HG02981 (cell line): Measurements from ENCODE around the gene MLIP.
"Not testable (repeated sequence)": the region's sequence is repeated elsewhere in the genome, so short reads cannot be mapped to it uniquely, and the experiment has no call there.

Source experiments
- ATAC-seq: cut with Tn5 transposase; IDR thresholded peaks from one replicate; pipeline ENCODE4 v1.9.1; 2021; ENCODE audit warnings: mild to moderate bottlenecking, moderate library complexity; ENCODE audit not compliant: unreplicated experiment

Gene MLIP, protein sequence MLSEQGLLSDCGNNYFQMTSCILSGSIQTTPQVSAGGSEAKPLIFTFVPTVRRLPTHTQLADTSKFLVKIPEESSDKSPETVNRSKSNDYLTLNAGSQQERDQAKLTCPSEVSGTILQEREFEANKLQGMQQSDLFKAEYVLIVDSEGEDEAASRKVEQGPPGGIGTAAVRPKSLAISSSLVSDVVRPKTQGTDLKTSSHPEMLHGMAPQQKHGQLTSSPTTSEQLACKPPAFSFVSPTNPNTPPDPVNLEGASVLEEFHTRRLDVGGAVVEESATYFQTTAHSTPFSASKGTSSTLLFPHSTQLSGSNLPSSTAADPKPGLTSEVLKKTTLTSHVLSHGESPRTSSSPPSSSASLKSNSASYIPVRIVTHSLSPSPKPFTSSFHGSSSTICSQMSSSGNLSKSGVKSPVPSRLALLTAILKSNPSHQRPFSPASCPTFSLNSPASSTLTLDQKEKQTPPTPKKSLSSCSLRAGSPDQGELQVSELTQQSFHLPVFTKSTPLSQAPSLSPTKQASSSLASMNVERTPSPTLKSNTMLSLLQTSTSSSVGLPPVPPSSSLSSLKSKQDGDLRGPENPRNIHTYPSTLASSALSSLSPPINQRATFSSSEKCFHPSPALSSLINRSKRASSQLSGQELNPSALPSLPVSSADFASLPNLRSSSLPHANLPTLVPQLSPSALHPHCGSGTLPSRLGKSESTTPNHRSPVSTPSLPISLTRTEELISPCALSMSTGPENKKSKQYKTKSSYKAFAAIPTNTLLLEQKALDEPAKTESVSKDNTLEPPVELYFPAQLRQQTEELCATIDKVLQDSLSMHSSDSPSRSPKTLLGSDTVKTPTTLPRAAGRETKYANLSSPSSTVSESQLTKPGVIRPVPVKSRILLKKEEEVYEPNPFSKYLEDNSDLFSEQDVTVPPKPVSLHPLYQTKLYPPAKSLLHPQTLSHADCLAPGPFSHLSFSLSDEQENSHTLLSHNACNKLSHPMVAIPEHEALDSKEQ

DNA sequence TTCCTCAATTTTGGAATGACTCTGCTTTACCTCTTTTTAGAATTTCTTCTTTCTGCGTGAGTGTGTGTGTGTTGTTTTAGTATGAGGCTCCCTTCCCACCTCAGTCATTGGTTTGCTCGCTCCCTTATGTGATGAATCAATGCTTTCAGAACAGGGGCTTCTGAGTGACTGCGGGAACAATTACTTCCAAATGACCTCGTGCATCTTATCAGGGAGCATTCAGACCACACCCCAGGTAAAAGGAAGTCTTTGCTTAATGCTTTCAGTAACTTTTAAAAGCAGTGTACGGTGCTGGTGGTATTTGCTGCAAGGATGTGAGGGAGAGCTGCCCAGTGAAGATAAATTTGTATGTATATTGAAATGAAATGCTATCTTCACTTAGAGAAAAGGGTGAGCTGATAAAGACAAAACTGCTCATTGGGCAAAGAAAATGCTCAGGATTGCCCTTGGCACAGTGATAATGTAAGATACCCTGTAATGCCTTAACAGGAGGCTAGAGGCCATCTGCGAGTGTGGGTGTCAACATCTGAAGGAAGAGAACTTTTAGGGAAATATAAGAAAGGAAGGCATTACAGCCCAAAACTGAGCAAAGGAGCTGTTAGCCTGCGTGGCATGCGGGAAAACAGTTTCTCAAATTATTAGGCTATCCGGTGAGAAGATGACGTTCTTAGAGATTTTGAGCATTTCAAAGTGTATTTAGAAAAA is at the start of gene MLIP:
TSS of gene MLIP (plus strand) at position 103 of the 705 bp plus-strand sequence. CDS start at position 140, 37 bp downstream.
- no peak for ATAC-seq

DNA sequence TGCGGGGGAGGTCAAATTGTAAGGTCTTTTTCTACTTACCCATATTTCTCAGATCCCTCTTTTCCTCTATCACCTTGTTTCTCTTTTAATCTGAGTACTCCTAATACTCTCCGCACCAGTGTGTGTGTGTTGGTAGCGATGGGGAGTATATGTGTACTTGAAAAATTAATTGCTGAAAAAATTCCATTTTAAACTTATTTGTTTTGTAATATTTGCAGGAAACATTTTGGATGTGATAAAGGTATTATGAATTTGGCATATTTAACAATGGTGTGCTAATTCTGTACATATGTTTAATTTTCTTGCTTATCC is 48.1 kb upstream of the MLIP start:
- ATAC-seq = no peak

DNA sequence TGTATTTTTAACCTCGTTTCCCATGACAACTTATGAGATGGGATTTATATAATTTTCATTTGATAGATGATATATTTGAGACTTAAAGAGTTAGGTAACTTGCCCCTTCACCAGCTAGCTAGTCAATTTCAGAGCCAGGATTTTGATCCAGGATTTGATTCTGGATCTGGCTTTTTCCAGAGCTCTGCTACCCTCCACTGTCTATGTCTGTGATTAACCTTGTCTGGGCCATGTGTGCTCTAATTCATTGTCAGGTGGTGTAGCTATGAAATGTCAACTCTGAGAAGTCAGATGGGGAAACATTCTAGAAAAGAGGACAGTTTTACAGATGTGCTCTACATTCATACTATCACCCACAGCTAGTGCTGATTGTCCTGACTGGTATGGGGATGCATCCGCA is 42.5 kb upstream of the MLIP start:
- ATAC-seq = no peak

DNA sequence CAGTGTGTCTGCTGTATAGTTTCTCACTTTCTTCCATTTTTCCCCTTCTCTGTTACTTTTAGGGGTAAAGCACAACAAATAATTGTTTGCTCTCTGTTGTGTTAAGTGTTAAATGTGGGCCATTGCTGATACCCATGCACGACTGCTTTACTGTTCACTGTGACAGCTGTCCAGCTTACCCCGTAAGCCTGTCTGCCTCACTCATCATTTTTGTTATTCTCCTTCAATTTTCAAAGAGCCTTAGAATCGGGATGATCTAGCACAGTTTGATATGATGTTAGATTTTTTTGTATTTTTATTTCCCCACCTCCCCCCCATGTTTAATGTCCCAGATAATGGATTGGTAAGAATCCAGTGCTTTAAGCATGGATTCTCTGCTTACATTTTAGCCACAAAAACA is 41.2 kb upstream of the MLIP start:
- ATAC-seq = no peak

DNA sequence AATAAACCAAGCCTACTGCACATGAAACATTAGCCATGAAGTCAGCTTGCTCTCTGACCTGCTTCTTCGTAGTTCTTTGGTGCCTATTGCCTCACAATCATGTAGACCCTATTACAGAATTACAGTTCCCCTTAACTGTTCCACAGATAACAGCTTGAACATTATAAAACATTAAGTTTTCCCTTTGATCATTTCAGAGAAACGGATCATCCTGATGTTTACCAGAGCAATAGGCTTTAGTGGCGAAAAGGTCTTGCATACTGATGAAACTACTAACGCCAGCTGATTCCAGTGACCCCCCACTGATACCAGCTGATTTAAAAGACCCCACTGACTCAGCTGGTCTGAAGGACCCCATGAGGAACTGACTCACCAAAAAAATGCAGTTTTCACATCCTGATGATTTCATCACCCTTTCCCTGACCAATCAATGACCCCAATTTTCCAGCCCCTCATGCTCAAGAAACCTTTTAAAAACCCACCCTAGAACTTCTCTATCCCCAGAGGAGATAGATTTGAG is 39.4 kb upstream of the MLIP start:
- ATAC-seq = no peak

DNA sequence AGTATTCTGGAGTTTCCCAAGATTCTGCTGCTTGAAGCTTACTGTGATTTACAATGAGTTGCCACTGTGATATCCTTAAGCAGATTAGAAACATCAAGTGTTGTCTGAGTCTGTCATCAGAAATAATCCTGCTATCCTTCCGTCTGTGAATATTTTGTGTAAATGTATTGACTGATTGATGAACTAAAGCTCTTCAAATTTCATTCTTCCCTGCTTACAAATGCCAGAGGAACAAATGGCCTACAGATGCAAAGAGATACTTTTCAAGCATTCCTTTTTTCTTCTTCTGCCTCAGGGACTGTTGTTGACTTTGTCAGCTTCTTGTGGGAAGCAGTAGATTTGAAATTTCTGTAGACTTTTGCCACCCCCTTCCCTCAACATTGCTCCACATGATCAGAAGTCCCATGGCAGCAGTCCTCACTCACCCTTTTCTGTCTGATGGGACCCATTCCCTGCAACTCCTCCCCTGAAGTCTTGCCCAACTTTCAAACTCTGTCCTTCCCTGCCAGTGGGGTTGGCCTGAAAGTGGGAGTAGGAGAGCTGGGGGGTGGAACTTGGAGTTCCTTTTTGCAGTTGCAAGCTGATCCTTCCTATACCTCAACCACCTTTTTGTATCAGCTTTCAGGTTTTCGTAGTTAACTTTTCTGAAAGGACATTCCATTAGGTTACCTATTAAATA is 38.5 kb upstream of the MLIP start:
- no peak for ATAC-seq

DNA sequence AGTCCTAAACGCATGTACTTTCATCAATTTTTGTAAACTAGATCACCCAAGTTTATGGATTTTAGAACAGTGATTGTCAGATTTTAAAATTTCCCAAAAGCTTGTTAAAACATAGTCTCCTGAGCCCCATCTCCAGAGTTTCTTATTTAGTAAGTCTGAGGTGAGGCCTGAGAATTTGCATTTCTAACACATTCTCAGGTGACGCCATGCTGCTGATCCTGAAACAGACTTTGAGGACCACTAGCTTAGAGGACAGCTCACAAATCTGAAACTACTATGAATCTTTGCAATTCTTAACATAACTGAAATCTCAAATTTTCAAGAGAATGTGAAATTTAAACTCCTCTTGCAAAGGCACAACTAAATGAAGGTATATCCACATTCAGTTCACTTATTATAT is 37.8 kb upstream of the MLIP start:
- ATAC-seq = no peak

DNA sequence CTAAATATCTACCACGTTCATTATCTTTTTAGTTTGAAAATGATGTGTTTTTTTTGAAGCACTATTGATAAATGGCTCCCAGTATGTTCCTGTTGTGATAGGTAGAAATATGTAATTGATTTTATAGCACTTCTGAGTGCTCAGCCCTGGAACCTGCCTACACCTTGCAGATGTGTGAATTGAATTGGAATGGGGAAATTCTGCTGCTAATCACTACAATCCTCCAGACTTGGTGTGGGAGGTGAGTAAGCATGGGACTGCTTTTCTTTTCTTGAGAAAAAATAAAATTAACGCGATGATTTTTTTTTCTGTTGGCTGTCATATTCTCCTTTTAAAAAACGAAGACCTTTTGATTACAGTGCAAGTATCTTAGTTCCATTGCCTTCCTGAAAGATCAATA is 37.1 kb upstream of the MLIP start:
- no peak for ATAC-seq

DNA sequence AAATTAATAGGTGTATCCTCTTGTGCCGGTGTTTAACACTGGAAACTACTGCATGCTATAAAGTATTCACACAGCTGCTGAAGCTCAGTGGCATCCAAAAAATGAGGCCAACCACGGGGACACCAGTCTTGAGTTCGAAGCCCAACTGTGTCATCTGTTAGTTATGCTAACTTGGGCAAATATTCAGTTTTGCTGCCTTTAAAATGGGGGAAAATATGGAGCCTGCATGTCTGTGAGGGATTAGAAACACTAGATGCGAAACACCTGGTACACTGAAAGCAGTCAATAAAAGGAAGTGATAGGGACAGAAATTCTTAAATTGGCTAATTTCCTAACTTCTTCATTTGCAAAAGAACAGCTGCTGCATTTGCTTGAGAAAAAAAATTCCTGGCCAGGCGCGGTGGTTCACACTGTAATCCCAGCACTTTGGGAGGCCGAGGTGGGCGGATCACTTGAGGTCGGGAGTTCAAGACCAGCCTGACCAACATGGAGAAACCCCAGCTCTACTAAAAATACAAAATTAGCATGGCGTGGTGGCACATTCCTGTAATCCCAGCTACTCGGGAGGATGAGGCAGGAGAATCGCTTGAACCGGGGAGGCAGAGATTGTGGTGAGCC is 36.6 kb upstream of the MLIP start:
- ATAC-seq = no peak

DNA sequence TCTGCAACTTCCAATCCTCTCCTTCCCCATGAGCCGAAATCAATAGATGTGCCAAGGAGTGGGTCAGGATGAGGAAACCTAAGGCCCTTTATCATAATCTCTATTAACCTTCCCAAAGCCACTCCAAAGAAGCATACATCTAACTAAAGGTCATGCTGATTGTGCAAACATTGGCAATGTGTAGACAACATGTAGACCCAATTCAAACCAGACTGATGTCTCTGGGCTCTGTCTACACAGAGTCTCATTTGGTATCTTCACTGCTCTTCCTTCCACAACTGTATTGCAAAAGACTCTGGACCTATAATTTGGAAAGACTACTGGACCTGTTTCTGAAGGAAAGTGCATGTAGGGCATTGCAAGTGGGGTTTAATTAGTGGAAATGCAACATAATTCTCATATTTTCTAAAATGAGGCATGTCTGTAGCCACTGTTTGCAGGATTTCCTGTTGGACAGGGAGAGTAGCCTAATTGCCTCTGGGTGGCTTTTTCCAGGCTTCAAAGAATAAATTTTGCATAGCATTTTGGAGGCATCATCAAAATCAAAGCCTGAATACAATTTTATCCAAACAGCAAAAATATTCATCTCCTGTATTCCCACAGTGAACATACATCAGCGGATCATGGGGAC is 35.0 kb upstream of the MLIP start:
- no peak for ATAC-seq

DNA sequence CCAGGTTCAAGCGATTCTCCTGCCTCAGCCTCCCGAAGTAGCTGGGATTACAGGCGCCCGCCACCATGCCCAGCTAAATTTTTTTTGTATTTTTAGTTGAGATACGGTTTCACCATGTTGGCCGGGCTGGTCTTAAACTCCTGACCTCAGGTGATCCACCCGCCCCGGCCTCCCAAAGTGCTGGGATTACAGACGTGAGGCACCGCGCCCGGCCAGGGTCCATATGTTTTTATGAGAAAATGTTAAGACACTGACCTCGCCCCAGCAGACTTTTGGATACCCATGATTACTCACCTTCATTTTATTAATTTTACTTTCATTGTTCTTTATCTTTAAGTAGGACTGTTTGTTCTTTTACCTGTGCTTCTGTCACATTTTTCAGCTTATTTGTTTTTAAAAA is 29.7 kb upstream of the MLIP start:
- not testable (repeated sequence) for ATAC-seq

DNA sequence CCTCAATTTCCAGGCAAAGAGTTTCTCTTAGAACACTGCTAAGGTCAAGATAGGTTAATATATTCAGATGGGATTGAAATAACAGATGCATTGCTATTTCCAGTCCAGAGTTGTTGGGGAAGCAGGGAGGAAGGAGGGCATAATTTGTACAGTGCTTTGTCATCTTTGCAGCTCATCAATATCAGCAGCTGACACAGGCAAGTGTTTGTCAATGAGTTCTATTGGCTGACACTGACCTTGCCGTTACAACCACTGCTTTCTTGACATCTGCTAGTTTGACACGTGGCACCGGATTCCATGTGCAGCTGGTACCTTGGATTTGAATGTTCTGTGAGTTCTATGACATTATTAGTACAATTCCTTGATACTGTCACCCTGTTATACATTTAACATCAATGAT is 28.0 kb upstream of the MLIP start:
- ATAC-seq = no peak

DNA sequence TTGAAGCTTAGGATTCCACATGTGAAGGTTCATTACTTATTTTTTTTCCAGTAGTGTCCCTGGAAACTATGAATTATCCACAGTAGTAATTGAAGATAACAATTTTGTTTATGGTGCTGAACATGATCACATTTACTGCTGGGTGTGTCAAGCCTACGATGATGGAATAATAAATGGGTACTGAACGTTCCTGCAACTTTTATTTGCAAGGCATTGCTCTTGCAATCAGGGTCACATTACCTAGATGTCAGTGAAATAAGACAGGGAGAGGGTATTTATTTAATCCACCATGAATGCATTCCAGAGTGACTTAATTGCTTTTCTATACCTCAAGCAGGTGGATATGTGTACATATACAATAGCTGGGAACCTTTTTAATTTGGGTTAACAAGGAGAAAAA is 27.0 kb upstream of the MLIP start:
- no peak for ATAC-seq

DNA sequence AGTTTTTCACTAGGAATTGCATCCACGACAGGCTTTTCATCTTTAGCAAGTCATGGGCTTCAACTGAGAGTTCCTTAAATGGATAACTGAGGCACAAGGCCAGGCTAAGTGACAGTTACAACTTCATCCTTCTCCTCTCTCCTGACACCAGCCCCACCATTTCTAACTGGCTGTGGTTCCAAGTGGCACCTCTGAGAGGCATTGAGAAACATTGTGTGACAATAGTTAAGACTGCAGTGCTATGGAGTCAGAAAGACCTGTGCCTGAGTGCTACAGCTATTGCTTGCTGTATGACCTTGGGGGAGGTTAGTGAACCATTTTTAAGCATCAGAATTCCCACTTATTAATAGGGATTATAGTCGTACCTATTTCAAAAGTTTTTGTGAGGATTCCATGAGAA is 26.2 kb upstream of the MLIP start:
- ATAC-seq = no peak

DNA sequence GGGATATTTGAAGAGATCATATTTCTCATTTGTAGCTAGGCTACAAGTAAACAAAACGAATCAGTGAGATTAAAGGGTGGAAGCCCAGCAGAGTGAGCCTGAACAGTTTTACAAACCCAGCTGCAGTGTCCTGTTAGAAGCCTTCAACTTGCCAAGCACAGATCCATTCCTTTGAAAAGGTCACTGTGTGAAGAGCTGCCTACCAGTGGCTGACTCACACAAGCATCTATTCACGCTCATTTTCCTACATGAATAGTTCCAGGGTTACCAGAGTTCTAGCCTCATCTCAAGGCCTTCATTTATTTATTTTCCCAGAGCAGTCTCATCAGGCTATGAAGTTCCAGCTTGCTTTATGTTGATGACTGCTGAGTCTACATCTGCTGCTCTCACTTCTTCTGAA is 25.7 kb upstream of the MLIP start:
- no peak for ATAC-seq

DNA sequence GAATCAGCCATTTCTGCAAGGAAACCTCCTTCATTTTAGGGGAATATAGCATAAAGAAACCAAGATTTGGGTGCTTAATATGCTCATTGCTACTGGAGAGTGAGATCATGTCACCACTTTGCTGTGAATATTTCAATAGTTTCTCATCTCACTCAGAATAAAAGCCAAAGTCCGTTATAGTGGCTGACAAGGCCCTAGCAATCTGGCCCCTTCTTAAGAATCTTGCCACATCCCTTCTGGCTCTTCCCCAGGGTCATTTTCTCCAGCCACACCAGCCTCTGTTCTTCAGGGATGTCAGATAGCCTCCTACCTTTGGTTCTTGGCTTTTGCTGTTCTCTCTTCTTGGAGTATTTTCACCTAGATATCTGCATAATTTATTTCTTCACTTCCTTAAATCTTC is 24.8 kb upstream of the MLIP start:
- ATAC-seq = no peak

DNA sequence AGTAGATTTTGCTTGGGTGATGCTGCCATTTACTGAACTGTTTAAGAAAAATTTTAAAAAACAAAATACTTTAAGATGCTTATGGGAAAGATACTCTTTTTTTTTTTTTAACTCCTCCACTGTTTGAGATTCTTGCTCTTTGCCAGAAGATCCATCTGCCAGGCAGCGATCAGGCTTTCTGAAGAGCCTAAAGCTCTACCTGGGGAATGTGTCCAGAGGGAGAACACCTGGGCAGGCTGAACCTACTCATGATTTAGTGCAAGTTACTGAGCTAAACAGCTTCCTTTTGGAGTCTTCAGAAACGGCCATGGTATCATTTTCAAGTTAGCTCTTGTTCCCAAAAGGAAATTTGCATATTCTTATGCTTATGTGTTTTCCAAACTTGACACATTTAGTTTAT is 23.5 kb upstream of the MLIP start:
- ATAC-seq = no peak

DNA sequence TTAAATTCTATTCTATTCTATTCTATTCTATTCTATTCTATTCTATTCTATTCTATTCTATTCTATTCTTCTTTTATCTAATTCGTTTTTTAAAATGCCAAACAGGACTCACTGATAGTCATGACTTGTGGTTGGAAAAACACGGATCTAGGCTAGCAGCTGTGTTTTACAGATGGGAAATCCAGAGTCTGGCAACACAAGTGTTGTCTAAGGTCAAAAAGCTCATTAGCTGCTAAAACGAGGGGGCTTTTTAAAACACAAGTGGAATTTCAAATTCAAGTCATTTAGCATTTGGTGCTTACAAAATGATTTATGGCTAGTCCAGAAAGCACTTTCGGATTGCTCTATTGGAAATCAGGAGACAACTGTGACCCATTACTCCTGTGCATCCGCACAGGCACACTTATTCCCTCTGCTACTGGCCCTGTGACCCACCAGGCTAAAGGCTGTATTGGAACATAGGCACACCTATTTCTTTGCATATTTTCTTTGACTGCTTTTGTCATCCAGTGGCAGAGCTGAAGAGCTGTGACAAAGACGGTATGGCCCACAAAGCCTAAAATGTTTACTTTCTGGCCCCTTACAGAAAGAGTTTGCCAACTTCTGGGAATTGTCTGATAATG is 17.8 kb upstream of the MLIP start:
- ATAC-seq = no peak

DNA sequence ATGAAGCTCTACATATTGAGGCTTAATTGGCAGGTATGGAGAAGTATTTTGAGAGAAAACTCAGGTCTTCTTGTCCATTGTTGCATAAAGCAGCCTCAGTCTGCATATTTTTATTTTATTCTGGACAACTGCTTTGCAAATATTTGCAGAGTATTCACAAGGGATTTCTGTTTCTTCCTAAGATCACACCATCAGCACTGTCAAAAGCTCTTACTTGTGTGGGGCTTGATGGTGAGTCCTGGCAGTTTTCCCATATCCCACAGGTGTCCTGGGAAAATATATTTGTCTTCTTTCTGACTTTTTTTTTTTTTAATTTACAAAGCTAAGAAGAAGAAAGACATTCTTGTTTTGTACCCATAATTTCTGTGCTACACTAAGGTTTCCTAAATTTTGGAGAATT is 16.9 kb upstream of the MLIP start:
- no peak for ATAC-seq
